GM12801 (cell line): ENCODE results near the gene PRDM16.

Experiments used
- TF ChIP-seq, protein P1 (sequence below): IDR thresholded peaks from one replicate; pipeline ENCODE4 v1.5.1; 2011; ENCODE audit warnings: control low read depth; ENCODE audit not compliant: insufficient read length; ENCODE audit errors: extremely low read depth

Gene PRDM16

GRCh38 chr1:3478187-3478586 lies 409.2 kb downstream of the PRDM16 start:
- TF ChIP-seq, protein P1, sequence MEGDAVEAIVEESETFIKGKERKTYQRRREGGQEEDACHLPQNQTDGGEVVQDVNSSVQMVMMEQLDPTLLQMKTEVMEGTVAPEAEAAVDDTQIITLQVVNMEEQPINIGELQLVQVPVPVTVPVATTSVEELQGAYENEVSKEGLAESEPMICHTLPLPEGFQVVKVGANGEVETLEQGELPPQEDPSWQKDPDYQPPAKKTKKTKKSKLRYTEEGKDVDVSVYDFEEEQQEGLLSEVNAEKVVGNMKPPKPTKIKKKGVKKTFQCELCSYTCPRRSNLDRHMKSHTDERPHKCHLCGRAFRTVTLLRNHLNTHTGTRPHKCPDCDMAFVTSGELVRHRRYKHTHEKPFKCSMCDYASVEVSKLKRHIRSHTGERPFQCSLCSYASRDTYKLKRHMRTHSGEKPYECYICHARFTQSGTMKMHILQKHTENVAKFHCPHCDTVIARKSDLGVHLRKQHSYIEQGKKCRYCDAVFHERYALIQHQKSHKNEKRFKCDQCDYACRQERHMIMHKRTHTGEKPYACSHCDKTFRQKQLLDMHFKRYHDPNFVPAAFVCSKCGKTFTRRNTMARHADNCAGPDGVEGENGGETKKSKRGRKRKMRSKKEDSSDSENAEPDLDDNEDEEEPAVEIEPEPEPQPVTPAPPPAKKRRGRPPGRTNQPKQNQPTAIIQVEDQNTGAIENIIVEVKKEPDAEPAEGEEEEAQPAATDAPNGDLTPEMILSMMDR = no peak

DNA sequence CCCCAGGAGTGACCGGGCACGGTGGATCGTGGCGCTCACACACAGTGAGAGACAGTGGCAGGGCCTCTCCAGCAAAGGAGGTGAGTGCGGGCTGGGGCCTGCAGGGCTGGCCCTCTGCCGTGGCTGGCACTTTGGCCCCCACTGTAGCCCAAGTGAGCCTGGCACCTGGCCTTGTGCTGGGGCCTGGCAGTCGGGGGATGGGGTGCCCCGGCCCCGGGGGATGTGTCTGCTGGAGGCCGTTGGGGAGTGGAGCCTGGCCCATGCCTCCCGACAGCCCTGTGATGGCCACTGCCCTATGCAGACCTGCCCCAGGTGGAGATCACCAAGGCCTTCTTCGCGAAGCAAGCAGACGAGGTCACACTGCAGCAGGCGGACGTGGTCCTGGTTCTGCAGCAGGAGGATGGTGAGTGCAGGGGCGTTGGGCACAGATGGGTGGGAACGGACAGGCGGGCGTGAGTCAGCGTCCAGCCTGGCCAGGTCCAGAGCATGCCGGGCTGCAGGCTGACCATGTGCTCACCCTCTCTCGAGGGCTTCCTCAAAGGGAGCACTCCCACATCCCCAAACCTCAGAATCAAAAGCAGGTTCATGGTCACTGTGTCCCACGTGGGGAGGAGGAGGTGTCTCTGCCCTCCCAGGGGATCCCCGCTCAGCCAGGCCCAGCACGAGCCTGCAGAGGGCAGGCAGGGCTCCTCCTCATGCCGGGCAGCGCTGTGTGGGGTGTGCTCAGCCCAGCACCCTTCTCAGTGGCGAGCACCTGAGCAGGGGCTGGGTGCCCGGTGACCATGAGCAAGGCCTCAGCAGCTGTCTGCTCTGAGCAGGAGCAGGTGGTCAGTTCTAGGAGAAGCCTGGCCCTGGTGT lies 410.7 kb downstream of the PRDM16 start:
- TF ChIP-seq, protein P1 = no peak

DNA sequence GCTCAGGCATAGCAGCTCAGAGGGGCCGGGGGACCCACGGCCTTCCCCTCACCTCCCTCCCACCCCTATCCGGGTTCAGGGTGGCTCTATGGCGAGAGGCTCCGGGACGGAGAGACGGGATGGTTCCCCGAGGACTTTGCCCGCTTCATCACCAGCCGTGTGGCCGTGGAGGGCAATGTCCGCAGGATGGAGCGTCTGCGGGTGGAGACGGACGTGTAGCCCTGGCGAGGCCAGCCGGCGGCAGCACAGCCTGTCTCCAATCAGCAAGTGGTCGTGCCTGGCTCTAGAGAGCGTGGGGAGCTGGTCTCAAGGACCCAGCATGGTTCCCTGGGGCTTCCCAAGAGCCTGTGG lies 411.3 kb downstream of the PRDM16 start:
- TF ChIP-seq, protein P1 = no peak

- TF ChIP-seq, protein P1 = no peak
Measured at GRCh38 chr1:3481046-3481445, 412.0 kb downstream of the PRDM16 start.

DNA sequence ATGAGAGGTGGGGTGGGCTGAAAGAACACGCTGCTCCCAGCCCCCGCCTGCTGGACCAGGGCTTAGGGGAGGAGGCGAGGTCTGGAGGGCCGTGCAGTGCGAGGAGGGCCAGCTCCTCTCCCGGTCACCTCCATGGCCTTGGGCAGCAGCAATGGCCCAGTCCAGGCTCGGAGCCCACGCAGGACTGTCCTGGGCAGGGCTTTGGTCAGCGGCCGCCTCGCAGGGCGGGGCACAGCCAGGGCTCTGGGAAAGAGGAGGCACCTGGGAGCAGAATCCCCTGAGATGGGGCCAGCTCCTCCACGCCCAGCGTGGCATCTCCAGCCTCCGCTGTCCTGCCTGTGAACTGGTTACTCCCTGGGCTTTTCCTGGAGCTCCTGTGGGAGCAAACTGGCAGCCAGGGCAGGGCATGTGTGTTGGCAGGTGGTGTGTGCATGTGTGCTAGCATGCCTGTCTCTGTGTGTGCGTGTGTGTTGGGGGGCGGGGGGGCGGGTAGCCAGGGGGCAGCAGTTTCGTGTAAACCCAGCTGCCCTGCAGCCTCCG lies 412.9 kb downstream of the PRDM16 start:
- TF ChIP-seq, protein P1 = no peak

DNA sequence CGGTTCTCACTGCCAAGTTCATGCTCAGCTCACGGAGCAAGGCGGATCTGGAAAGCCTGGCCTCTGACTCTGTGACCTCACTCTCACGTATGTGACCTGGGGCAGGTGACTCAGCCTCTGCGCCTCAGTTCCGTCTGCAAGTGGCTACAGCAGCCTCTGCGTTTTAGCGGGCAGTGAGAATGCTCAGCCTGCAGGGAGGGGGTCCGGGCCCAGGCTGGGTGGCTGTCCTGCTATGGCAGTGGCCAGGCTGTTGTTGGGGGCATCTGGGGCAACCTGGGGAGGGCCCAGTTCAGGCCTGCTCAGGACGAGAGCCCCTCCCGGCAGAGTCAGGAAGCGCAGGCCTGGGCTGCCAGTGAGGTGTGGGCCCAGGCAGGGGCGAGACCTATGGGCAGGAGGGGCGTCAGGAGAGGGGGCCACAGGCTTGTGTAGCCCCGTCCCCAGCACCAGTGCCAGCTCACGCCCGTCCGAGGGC lies 413.4 kb downstream of the PRDM16 start:
- TF ChIP-seq, protein P1 = no peak

DNA sequence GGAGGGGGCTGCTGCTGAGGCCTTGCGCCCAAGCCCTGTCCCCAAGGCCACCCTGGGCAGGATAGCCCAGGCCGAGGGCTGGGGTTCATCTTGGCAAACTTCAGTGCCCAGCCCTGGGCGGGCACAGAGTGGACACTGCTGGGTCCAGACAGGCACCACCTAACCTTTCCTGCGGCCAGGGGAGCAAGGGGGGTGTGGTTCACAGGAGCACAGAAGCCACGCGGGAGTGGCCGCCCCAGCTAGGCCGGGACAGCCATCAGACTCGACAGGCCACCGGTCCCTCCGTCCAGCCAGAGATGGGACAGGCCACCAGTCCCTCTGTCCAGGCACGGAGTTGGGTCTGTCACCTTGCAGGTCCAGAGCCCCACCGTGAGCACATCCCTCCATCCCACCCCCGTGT lies 414.4 kb downstream of the PRDM16 start:
- TF ChIP-seq, protein P1 = no peak
